Smooth muscle cell (in vitro differentiated cells): Measurements from ENCODE around the gene NEK4. TPM values are rescaled to one million over a fixed set of nuclear protein-coding genes. Genes with fewer than 3 reads are reported as not detected.

Source experiments
- DNase-seq: peaks from one replicate; lab custom pipeline; 2025; ENCODE audit not compliant: unreplicated experiment; lab: John Stamatoyannopoulos, UW
- H2AFZ ChIP-seq: fragments of 200-600 bp; sonication (generic); 2 replicates; pipeline ENCODE4 v1.6.0; 2016; ENCODE audit warnings: antibody characterized with exemption, low read depth, mild to moderate bottlenecking
- H3F3A ChIP-seq: fragments of 200-600 bp; sonication (generic); 2 replicates; pipeline ENCODE4 v1.6.0; 2017; ENCODE audit warnings: antibody characterized with exemption, low read depth
- H3K27ac ChIP-seq: fragments of 200-600 bp; sonication (generic); 2 replicates; pipeline ENCODE4 v1.5.1; 2016; ENCODE audit warnings: low read depth, mild to moderate bottlenecking
- H3K27me3 ChIP-seq: fragments of 200-600 bp; sonication (generic); 2 replicates; pipeline ENCODE4 v1.6.1; 2016; ENCODE audit warnings: low read depth, mild to moderate bottlenecking
- H3K36me3 ChIP-seq: fragments of 200-600 bp; sonication (generic); 2 replicates; pipeline ENCODE4 v1.5.1; 2016; ENCODE audit warnings: low read depth
- H3K4me1 ChIP-seq: fragments of 200-600 bp; sonication (generic); 2 replicates; pipeline ENCODE4 v1.5.1; 2016; ENCODE audit warnings: low read depth
- H3K4me2 ChIP-seq: fragments of 200-600 bp; sonication (generic); 2 replicates; pipeline ENCODE4 v1.6.0; 2016; ENCODE audit warnings: mild to moderate bottlenecking
- H3K4me3 ChIP-seq: fragments of 200-600 bp; sonication (generic); 2 replicates; pipeline ENCODE4 v1.5.1; 2016; ENCODE audit warnings: mild to moderate bottlenecking
- H3K79me2 ChIP-seq: fragments of 200-600 bp; sonication (generic); 2 replicates; pipeline ENCODE4 v1.6.0; 2016; ENCODE audit warnings: low read depth, mild to moderate bottlenecking
- H3K9ac ChIP-seq: fragments of 200-600 bp; sonication (generic); 2 replicates; pipeline ENCODE4 v1.6.0; 2016; ENCODE audit warnings: low read depth
- H3K9me3 ChIP-seq: fragments of 200-600 bp; sonication (generic); replicated peaks from 2 replicates; pipeline ENCODE4 v1.5.1; 2016; ENCODE audit warnings: low read depth
- H4K20me1 ChIP-seq: fragments of 200-600 bp; sonication (generic); 2 replicates; pipeline ENCODE4 v1.6.0; 2016; ENCODE audit warnings: low read depth
- WGBS: methylation state at CpG from one replicate; pipeline ENCODE4 v1.1.7; 2016; ENCODE audit warnings: low lambda C conversion rate; 5-methylcytosine and 5-hydroxymethylcytosine counted together
- polyA plus RNA-seq: library from polyadenylated mRNA; unstranded; fragments of >200 nt; fragmentation: Nextera tagmentation; extraction: Ambion mirVana; gene quantifications from 2 replicates; pipeline ENCODE4 v1.2.1, GENCODE V29; 2016
- total RNA-seq: library from RNA; depleted of rRNA; stranded (reverse); fragments of >200 nt; gene quantifications from 2 replicates; pipeline ENCODE4 v1.2.3, GENCODE V29; 2014
- TF ChIP-seq, protein P1 (sequence below): fragments of 200-600 bp; sonication (generic); IDR thresholded peaks from 2 replicates; pipeline ENCODE4 v1.5.1; 2017; ENCODE audit warnings: borderline replicate concordance, mild to moderate bottlenecking, antibody characterized with exemption; ENCODE audit not compliant: insufficient read depth, poor library complexity, severe bottlenecking

Gene NEK4
- total and polyA plus RNA-seq, 2 experiments from 2014 or later = 8.6 to 11.0 TPM

- Histone ChIP-seq H4K20me1 (no peaks in the 10 kb centered on the region), H3K36me3 (peaks cover 12% of the 10 kb centered on the region), H2AFZ (no peak overlapping the region), H3K4me3 (no peak overlapping the region), H3K9me3 (no peaks in the 10 kb centered on the region), H3K9ac (no peak overlapping the region), H3K27ac (no peak overlapping the region), H3K4me2 (no peak overlapping the region), H3K27me3 (no peaks in the 10 kb centered on the region), H3F3A (no peaks in the 10 kb centered on the region), H3K79me2 (no peaks in the 10 kb centered on the region), H3K4me1 (no peaks in the 10 kb centered on the region)
- WGBS = 97% methylated on average over 1 of the region's 1 CpG
- DNase-seq = no peak
- TF ChIP-seq, protein P1, sequence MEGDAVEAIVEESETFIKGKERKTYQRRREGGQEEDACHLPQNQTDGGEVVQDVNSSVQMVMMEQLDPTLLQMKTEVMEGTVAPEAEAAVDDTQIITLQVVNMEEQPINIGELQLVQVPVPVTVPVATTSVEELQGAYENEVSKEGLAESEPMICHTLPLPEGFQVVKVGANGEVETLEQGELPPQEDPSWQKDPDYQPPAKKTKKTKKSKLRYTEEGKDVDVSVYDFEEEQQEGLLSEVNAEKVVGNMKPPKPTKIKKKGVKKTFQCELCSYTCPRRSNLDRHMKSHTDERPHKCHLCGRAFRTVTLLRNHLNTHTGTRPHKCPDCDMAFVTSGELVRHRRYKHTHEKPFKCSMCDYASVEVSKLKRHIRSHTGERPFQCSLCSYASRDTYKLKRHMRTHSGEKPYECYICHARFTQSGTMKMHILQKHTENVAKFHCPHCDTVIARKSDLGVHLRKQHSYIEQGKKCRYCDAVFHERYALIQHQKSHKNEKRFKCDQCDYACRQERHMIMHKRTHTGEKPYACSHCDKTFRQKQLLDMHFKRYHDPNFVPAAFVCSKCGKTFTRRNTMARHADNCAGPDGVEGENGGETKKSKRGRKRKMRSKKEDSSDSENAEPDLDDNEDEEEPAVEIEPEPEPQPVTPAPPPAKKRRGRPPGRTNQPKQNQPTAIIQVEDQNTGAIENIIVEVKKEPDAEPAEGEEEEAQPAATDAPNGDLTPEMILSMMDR = no peak
Measured at GRCh38 chr3:52756141-52756540, 14.6 kb downstream of the NEK4 start.

DNA sequence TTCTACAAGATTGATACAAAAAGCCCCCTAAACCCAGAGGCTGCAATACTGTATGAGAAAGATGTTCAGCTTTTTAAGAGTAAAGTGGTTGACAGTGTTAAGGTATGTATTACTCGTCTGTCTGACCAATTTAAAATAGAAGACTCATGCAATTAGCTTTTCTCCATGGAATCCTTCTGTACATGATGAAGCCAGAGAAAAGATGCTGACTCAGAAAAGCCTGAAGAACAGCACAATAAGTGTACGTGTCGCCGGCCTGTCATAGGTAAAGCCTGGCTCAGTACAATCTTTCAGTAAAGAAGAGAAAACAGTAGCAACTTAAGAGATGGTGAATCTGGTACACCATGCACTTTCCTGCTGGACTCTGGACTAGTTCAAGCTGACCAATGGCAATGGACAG, 16.4 kb downstream of the NEK4 start:
- H3K9ac ChIP-seq = no peak overlapping the region
- WGBS = 98% methylated on average over 4 of the region's 4 CpGs
- H3K36me3 ChIP-seq = peaks cover 16% of the 10 kb centered on the region
- H2AFZ ChIP-seq = no peak overlapping the region
- H3K4me3 ChIP-seq = no peak overlapping the region
- H3K79me2 ChIP-seq = no peaks in the 10 kb centered on the region
- no peak for DNase-seq
- H3K4me2 ChIP-seq = no peak overlapping the region
- H4K20me1 ChIP-seq = no peaks in the 10 kb centered on the region
- H3K27ac ChIP-seq = no peak overlapping the region
- no peaks in the 10 kb centered on the region for H3K4me1 ChIP-seq
- TF ChIP-seq, protein P1 = no peak
- no peaks in the 10 kb centered on the region for H3F3A ChIP-seq
- H3K9me3 ChIP-seq = no peaks in the 10 kb centered on the region
- H3K27me3 ChIP-seq = no peaks in the 10 kb centered on the region

GRCh38 chr3:52752045-52752660, 18.6 kb downstream of the NEK4 start:
- no peaks in the 10 kb centered on the region for H3K9me3 ChIP-seq
- no peaks in the 10 kb centered on the region for H3K79me2 ChIP-seq
- H3K27me3 ChIP-seq = no peaks in the 10 kb centered on the region
- WGBS = 88% methylated on average over 3 of the region's 3 CpGs
- no peak overlapping the region for H3K27ac ChIP-seq
- no peaks in the 10 kb centered on the region for H3F3A ChIP-seq
- H4K20me1 ChIP-seq = no peaks in the 10 kb centered on the region
- TF ChIP-seq, protein P1 = no peak
- H3K36me3 ChIP-seq = peaks cover 16% of the 10 kb centered on the region
- H3K4me1 ChIP-seq = no peaks in the 10 kb centered on the region
- no peak overlapping the region for H3K9ac ChIP-seq
- H3K4me2 ChIP-seq = no peak overlapping the region
- no peak overlapping the region for H3K4me3 ChIP-seq
- DNase-seq = no peak
- H2AFZ ChIP-seq = no peak overlapping the region

DNA sequence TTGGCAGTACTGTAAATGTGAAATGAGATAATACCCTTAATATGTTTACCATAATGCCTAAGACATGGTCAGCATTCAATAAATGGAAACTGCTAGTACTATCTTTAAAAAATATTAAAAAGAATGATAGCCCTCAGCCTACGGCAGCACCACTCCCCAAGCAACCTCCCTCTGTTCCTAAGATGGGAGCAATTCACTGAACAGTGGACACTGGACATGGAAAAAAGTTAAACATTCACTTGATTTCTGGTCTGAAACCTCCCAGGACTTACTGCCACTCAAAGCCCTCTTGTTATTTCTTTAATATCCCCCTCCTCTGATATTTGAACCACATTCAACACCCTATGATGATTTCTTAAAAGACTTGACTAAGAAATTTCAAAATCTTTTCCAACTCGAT, 27.0 kb downstream of the NEK4 start:
- H3K36me3 ChIP-seq = peaks cover 21% of the 10 kb centered on the region
- H3K4me2 ChIP-seq = no peak overlapping the region
- no peak for DNase-seq
- no peak overlapping the region for H2AFZ ChIP-seq
- H4K20me1 ChIP-seq = no peaks in the 10 kb centered on the region
- TF ChIP-seq, protein P1 = no peak
- H3K27ac ChIP-seq = no peak overlapping the region
- no peaks in the 10 kb centered on the region for H3K27me3 ChIP-seq
- no peaks in the 10 kb centered on the region for H3F3A ChIP-seq
- no peaks in the 10 kb centered on the region for H3K9me3 ChIP-seq
- 96% methylated on average over 2 of the region's 2 CpGs for WGBS
- no peak overlapping the region for H3K9ac ChIP-seq
- H3K79me2 ChIP-seq = no peaks in the 10 kb centered on the region
- no peaks in the 10 kb centered on the region for H3K4me1 ChIP-seq
- H3K4me3 ChIP-seq = no peak overlapping the region
